Glutamatergic neuron (in vitro differentiated cells): Measurements from ENCODE around the gene MAP3K15. TPM values are rescaled to one million over a fixed set of nuclear protein-coding genes. Genes with fewer than 3 reads are reported as not detected.

Source experiments
- DNase-seq: peaks from one replicate; pipeline ENCODE4 v3.0.0; 2022
- H3K27ac Mint-ChIP-seq: one replicate; pipeline ENCODE4 v1.8.0; 2020; ENCODE audit warnings: mild to moderate bottlenecking, mixed read lengths, inconsistent platforms; ENCODE audit not compliant: unreplicated experiment
- H3K27me3 Mint-ChIP-seq: one replicate; pipeline ENCODE4 v1.8.0; 2020; ENCODE audit warnings: mild to moderate bottlenecking, moderate library complexity, mixed read lengths, inconsistent platforms; ENCODE audit not compliant: unreplicated experiment
- H3K36me3 Mint-ChIP-seq: one replicate; pipeline ENCODE4 v1.8.0; 2020; ENCODE audit warnings: mild to moderate bottlenecking, mixed read lengths, inconsistent platforms; ENCODE audit not compliant: unreplicated experiment
- H3K4me1 Mint-ChIP-seq: one replicate; pipeline ENCODE4 v1.8.0; 2020; ENCODE audit warnings: mild to moderate bottlenecking, low read depth, mixed read lengths, inconsistent platforms; ENCODE audit not compliant: unreplicated experiment
- H3K4me3 Mint-ChIP-seq: one replicate; pipeline ENCODE4 v1.8.0; 2020; ENCODE audit warnings: mild to moderate bottlenecking, mixed read lengths, inconsistent platforms; ENCODE audit not compliant: unreplicated experiment
- H3K9me3 Mint-ChIP-seq: one replicate; pipeline ENCODE4 v1.8.0; 2020; ENCODE audit warnings: mild to moderate bottlenecking, moderate library complexity, mixed read lengths, inconsistent platforms; ENCODE audit not compliant: unreplicated experiment
- CTCF ChIP-seq: fragments of 200-600 bp; sonication (generic); IDR thresholded peaks from one replicate; pipeline ENCODE4 v1.5.0; 2021; ENCODE audit not compliant: partially characterized antibody, unreplicated experiment
- total RNA-seq: library from RNA; stranded (reverse); fragmentation: NEBNext Ultra II Directional; extraction: Animal tissue kit (Norgen Biotek cat#: 25700); gene quantifications from one replicate; pipeline ENCODE4 v1.2.1, GENCODE V29; 2021; ENCODE audit not compliant: unreplicated experiment

MAP3K15 gene
- total RNA-seq, 1 donor from 2014 or later = 0.37 TPM

GRCh38 chrX:19373351-19373891, 141.9 kb downstream of the MAP3K15 start:
- DNase-seq = peak; percentile 15

GRCh38 chrX:19372547-19373331, 142.6 kb downstream of the MAP3K15 start:
- H3K4me3 Mint-ChIP-seq = peak overlapping the region; percentile 84
- TF ChIP-seq CTCF = no peak
- no peaks in the 10 kb centered on the region for H3K36me3 Mint-ChIP-seq
- no peaks in the 10 kb centered on the region for H3K4me1 Mint-ChIP-seq
- H3K9me3 Mint-ChIP-seq = no peaks in the 10 kb centered on the region
- peak overlapping the region; percentile 30 for H3K27ac Mint-ChIP-seq
- no peaks in the 10 kb centered on the region for H3K27me3 Mint-ChIP-seq
- peak; percentile 24 for DNase-seq

More at GRCh38 chrX:19373351-19373891, 141.9 kb downstream of the MAP3K15 start:
- no peaks in the 10 kb centered on the region for H3K36me3 Mint-ChIP-seq
- H3K9me3 Mint-ChIP-seq = no peaks in the 10 kb centered on the region
- H3K27ac Mint-ChIP-seq = no peak overlapping the region
- TF ChIP-seq CTCF = no peak
- H3K4me3 Mint-ChIP-seq = peak overlapping the region; percentile 42
- H3K27me3 Mint-ChIP-seq = no peaks in the 10 kb centered on the region
- no peaks in the 10 kb centered on the region for H3K4me1 Mint-ChIP-seq

- no peaks in the 10 kb centered on the region for H3K9me3 Mint-ChIP-seq
- peak overlapping the region; percentile 30 for H3K27ac Mint-ChIP-seq
- no peaks in the 10 kb centered on the region for H3K4me1 Mint-ChIP-seq
- peak overlapping the region; percentile 84 for H3K4me3 Mint-ChIP-seq
- no peaks in the 10 kb centered on the region for H3K27me3 Mint-ChIP-seq
- peak; percentile 65 for TF ChIP-seq CTCF
- no peaks in the 10 kb centered on the region for H3K36me3 Mint-ChIP-seq
- DNase-seq = peak; percentile 75
These were observed 143.2 kb downstream of the MAP3K15 start for GRCh38 chrX:19372170-19372546.

GRCh38 chrX:19370061-19370460, 145.2 kb downstream of the MAP3K15 start:
- no peak for TF ChIP-seq CTCF
- no peaks in the 10 kb centered on the region for H3K36me3 Mint-ChIP-seq
- peaks cover 1% of the 10 kb centered on the region for H3K9me3 Mint-ChIP-seq
- H3K4me3 Mint-ChIP-seq = no peak overlapping the region
- DNase-seq = no peak
- H3K27ac Mint-ChIP-seq = no peak overlapping the region
- no peaks in the 10 kb centered on the region for H3K4me1 Mint-ChIP-seq
- H3K27me3 Mint-ChIP-seq = no peaks in the 10 kb centered on the region

DNA sequence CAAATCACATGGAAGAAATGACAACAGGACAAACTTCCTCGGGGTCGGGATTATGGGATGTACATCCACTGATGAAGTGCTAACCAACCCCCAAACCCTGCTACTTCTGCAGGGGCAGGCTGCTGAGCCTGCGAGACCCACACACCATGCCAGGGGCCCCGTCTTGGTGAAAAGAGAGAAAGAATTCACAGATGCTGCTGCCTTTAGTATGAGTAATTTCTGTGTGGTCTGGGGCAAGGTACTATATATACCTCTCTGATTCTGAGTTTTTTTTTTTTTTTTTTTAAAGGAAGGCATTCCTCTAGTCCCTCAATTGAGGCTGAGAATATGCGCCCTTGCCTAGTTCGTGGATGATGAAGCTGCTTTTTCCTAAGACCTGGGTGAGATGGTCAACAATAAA, 146.7 kb downstream of the MAP3K15 start:
- no peak overlapping the region for H3K27ac Mint-ChIP-seq
- no peak for DNase-seq
- no peak overlapping the region for H3K4me3 Mint-ChIP-seq
- peaks cover 1% of the 10 kb centered on the region for H3K9me3 Mint-ChIP-seq
- H3K27me3 Mint-ChIP-seq = no peaks in the 10 kb centered on the region
- no peaks in the 10 kb centered on the region for H3K36me3 Mint-ChIP-seq
- H3K4me1 Mint-ChIP-seq = no peaks in the 10 kb centered on the region
- TF ChIP-seq CTCF = no peak
